ENCODE results near the gene GRM8. TPM values are rescaled to one million over a fixed set of nuclear protein-coding genes. Genes with fewer than 3 reads are reported as not detected.

The GRM8 gene
- polyA plus RNA-seq, 2 of the 4 experiments (the other 2 are of a cell fraction) = 0.06 TPM; not detected in 1

DNA sequence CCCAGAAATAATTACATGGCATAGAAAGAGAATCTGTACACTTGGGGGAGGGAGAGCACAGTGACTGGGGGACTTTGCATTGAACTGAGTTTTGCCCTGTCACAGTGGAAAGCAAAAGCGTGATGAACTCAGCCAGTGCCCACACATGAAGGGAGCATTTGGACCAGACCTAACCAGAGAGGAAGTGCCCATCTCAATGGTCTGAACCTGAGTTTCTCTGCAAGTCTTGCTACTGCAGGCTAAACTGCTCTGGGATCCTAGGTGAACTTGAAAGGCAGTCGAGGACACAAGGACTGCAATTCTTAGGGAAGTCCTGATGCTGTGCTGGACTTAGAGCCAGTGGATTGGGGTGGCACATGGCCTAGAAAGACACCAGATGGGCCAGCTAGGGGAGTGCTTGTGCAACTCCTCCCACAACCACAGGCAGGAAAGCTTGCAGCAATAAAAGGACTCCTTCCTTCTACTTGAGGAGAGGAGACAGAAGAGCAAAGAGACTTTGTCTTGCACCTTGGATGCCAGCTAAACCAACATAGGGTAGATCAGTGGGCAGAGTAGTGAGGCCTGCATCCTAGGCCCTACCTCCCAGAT, 259.0 kb downstream of the GRM8 start:
- TF ChIP-seq, protein P1, sequence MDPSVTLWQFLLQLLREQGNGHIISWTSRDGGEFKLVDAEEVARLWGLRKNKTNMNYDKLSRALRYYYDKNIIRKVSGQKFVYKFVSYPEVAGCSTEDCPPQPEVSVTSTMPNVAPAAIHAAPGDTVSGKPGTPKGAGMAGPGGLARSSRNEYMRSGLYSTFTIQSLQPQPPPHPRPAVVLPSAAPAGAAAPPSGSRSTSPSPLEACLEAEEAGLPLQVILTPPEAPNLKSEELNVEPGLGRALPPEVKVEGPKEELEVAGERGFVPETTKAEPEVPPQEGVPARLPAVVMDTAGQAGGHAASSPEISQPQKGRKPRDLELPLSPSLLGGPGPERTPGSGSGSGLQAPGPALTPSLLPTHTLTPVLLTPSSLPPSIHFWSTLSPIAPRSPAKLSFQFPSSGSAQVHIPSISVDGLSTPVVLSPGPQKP (IDR thresholded peaks at IDR 0.05; ENCODE audit: low read depth, low read length) = no peak
- TF ChIP-seq HDAC2 (IDR thresholded peaks at IDR 0.05) (no peak), CEBPB (IDR thresholded peaks at IDR 0.05) (no peak), HOXA7 (CRISPR knock-in tag; IDR thresholded peaks at IDR 0.05) (no peak), TFCP2L1 (CRISPR knock-in tag; IDR thresholded peaks at IDR 0.05) (no peak), ZSCAN20 (CRISPR knock-in tag; IDR thresholded peaks at IDR 0.05) (no peak), GATA3 (IDR thresholded peaks at IDR 0.05; ENCODE audit: borderline replicate concordance) (no peak), RNF2 (IDR thresholded peaks at IDR 0.05; ENCODE audit: borderline replicate concordance, low read depth) (no peak), RCOR1 (IDR thresholded peaks at IDR 0.05; ENCODE audit: low read depth, low read length) (no peak), HEYL (CRISPR knock-in tag; IDR thresholded peaks at IDR 0.05) (no peak), MAFK (IDR thresholded peaks at IDR 0.05; ENCODE audit: partially characterized antibody) (no peak), TP53 (CRISPR knock-in tag; IDR thresholded peaks at IDR 0.05) (no peak), KDM5A (IDR thresholded peaks at IDR 0.05) (no peak), MAZ (IDR thresholded peaks at IDR 0.05; ENCODE audit: borderline replicate concordance, low read depth, low read length) (no peak)
- TF ChIP-seq, protein P2, sequence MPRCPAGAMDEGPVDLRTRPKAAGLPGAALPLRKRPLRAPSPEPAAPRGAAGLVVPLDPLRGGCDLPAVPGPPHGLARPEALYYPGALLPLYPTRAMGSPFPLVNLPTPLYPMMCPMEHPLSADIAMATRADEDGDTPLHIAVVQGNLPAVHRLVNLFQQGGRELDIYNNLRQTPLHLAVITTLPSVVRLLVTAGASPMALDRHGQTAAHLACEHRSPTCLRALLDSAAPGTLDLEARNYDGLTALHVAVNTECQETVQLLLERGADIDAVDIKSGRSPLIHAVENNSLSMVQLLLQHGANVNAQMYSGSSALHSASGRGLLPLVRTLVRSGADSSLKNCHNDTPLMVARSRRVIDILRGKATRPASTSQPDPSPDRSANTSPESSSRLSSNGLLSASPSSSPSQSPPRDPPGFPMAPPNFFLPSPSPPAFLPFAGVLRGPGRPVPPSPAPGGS (IDR thresholded peaks at IDR 0.05) = no peak
- TF ChIP-seq, protein P3, sequence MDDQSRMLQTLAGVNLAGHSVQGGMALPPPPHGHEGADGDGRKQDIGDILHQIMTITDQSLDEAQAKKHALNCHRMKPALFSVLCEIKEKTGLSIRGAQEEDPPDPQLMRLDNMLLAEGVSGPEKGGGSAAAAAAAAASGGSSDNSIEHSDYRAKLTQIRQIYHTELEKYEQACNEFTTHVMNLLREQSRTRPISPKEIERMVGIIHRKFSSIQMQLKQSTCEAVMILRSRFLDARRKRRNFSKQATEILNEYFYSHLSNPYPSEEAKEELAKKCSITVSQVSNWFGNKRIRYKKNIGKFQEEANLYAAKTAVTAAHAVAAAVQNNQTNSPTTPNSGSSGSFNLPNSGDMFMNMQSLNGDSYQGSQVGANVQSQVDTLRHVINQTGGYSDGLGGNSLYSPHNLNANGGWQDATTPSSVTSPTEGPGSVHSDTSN (IDR thresholded peaks at IDR 0.05) = no peak
- ChIA-PET CTCF (no interaction called here), POLR2A (no interaction called here)
- Histone ChIP-seq H3K27ac (no peak overlapping the region), H3K4me2 (no peak overlapping the region), H3K4me3 (no peak overlapping the region), H3K4me1 (no peaks in the 10 kb centered on the region), H3K9me3 (no peaks in the 10 kb centered on the region)
- FAIRE-seq (no peak), ATAC-seq (no peak), DNase-seq (ENCODE audit: low read depth in 1 of 2, low spot score in 1 of 2) (no peak)
- WGBS (ENCODE audit: missing lambda C conversion rate) = 0% methylated on average over 2 of the region's 2 CpGs

DNA sequence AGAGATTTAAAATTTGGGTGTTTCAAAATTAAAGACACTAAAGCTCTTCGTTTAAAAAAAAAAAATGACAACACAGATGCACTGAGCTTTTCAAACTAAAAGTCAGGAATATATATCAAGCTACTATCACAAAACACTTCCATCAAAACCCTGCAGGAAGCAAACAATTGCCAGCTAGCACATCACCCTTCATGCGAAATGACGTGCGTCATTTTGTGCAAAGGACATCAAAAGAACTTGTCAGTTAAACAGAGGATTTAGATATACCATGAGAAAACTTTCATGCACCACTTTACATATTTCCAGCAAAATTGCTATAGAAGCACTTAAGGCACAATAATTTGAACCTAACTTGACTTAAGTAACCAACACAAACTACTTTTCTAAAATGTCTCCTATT, 264.7 kb downstream of the GRM8 start:
- ChIA-PET CTCF (no interaction called here), POLR2A (no interaction called here)
- no peak for TF ChIP-seq RFX5 (IDR thresholded peaks at IDR 0.05)
- TF ChIP-seq NFE2L2 (conservative IDR thresholded peaks at IDR 0.05; ENCODE audit: low read length) = no peak
- no peak for TF ChIP-seq EP300 (IDR thresholded peaks at IDR 0.05)
- TF ChIP-seq KDM1A (IDR thresholded peaks at IDR 0.05; ENCODE audit: low read depth) = no peak
- TF ChIP-seq PHF8 (IDR thresholded peaks at IDR 0.05; ENCODE audit: borderline replicate concordance, low read depth) = no peak
- TF ChIP-seq FOSL2 (IDR thresholded peaks at IDR 0.05) = no peak
- no peak for TF ChIP-seq FOSL2 (CRISPR knock-in tag; IDR thresholded peaks at IDR 0.05)
- TF ChIP-seq RNF2 (IDR thresholded peaks at IDR 0.05; ENCODE audit: borderline replicate concordance, low read depth) = no peak
- TF ChIP-seq ZFP36 (IDR thresholded peaks at IDR 0.05; ENCODE audit: borderline replicate concordance, partially characterized antibody) = no peak
- TF ChIP-seq EHF (CRISPR knock-in tag; IDR thresholded peaks at IDR 0.05) = no peak
- no peak for TF ChIP-seq NPAS2 (CRISPR knock-in tag; IDR thresholded peaks at IDR 0.05; ENCODE audit: borderline replicate concordance)
- TF ChIP-seq GATA3 (IDR thresholded peaks at IDR 0.05; ENCODE audit: borderline replicate concordance) = no peak
- TF ChIP-seq CBX2 (IDR thresholded peaks at IDR 0.05; ENCODE audit: borderline replicate concordance, low read depth) = no peak
- TF ChIP-seq RCOR1 (IDR thresholded peaks at IDR 0.05; ENCODE audit: low read depth, low read length) = no peak
- no peak for TF ChIP-seq NR3C1 (IDR thresholded peaks at IDR 0.05)
- TF ChIP-seq KDM5A (IDR thresholded peaks at IDR 0.05) = no peak
- no peak for TF ChIP-seq EHMT2 (IDR thresholded peaks at IDR 0.05; ENCODE audit: low read depth)
- TF ChIP-seq, protein P2 (IDR thresholded peaks at IDR 0.05) = no peak
- TF ChIP-seq MAFK (IDR thresholded peaks at IDR 0.05; ENCODE audit: partially characterized antibody) = no peak
- TF ChIP-seq, protein P1 (IDR thresholded peaks at IDR 0.05; ENCODE audit: low read depth, low read length) = no peak
- ATAC-seq (no peak), FAIRE-seq (no peak), DNase-seq (ENCODE audit: low read depth in 1 of 2, low spot score in 1 of 2) (no peak)
- no peak overlapping the region for H3K27ac ChIP-seq
- 31% methylated on average over 4 of the region's 4 CpGs for WGBS (ENCODE audit: missing lambda C conversion rate)
- H3K4me3 ChIP-seq = no peak overlapping the region
- H3K4me1 ChIP-seq = no peaks in the 10 kb centered on the region
- H3K9me3 ChIP-seq = no peaks in the 10 kb centered on the region
- no peak overlapping the region for H3K4me2 ChIP-seq
